ENCODE measurements around the gene ADCY2. TPM values are rescaled to one million over a fixed set of nuclear protein-coding genes. Genes with fewer than 3 reads are reported as not detected.

ADCY2 gene
- total and polyA plus RNA-seq, 2 experiments from 2014 or later = 23.8 to 74.9 TPM

GRCh38 chr5:7488734-7489133, 92.8 kb downstream of the ADCY2 start (continued):
- no peak for TF ChIP-seq REST (IDR thresholded peaks at IDR 0.05; ENCODE audit: unreplicated experiment)
- no peak for TF ChIP-seq POLR2AphosphoS5 (IDR thresholded peaks at IDR 0.05; ENCODE audit: low read depth)
- no peak for TF ChIP-seq JUNB (IDR thresholded peaks at IDR 0.05; ENCODE audit: unreplicated experiment)

- H2AFZ ChIP-seq = no peak overlapping the region
- H3K9me2 ChIP-seq (ENCODE audit: insufficient read depth) = no peaks in the 10 kb centered on the region
- no peaks in the 10 kb centered on the region for H3K36me3 ChIP-seq (ENCODE audit: insufficient read depth)
- peaks cover 98% of the 10 kb centered on the region for H3K79me2 ChIP-seq (replicated peaks; ENCODE audit: insufficient read depth)
- H3K27me3 ChIP-seq (ENCODE audit: insufficient read depth) = no peaks in the 10 kb centered on the region
- peaks cover 2% of the 10 kb centered on the region for H3K27me3 Mint-ChIP-seq (ENCODE audit: insufficient read depth, low read depth, poor library complexity)
- 0 out of 2 replicates have a peak overlapping the region, but pooled peaks have one; percentile 39 for H3K4me2 ChIP-seq
- TF ChIP-seq ETS1 (IDR thresholded peaks at IDR 0.05) = no peak
- TF ChIP-seq STAT1 (IDR thresholded peaks at IDR 0.05; ENCODE audit: unreplicated experiment) = no peak
- TF ChIP-seq CTCF (conservative IDR thresholded peaks at IDR 0.05; ENCODE audit: low read depth in 2 of 2) = no peak
- TF ChIP-seq POLR2AphosphoS5 (IDR thresholded peaks at IDR 0.05; ENCODE audit: low read depth) = no peak
- no peak for TF ChIP-seq JUNB (IDR thresholded peaks at IDR 0.05; ENCODE audit: unreplicated experiment)
- TF ChIP-seq EZH2 (IDR thresholded peaks at IDR 0.05; ENCODE audit: low read depth, unreplicated experiment) = no peak
- no peak for TF ChIP-seq CREB1 (CRISPR knock-in tag; IDR thresholded peaks at IDR 0.05; ENCODE audit: low read depth)
- TF ChIP-seq EZH2phosphoT487 (IDR thresholded peaks at IDR 0.05; ENCODE audit: unreplicated experiment) = no peak
- no peak for TF ChIP-seq NANOG (IDR thresholded peaks at IDR 0.05; ENCODE audit: borderline replicate concordance)
- TF ChIP-seq ZNF331 (CRISPR knock-in tag; IDR thresholded peaks at IDR 0.05; ENCODE audit: low read depth) = no peak
- no peak for TF ChIP-seq REST (IDR thresholded peaks at IDR 0.05; ENCODE audit: unreplicated experiment)
- TF ChIP-seq ZNF114 (CRISPR knock-in tag; IDR thresholded peaks at IDR 0.05) = no peak
- H3K9me3 Mint-ChIP-seq = peaks cover 17% of the 10 kb centered on the region
- no peaks in the 10 kb centered on the region for H3F3A ChIP-seq (replicated peaks; ENCODE audit: low read depth)
- peaks cover 44% of the 10 kb centered on the region for H3K4me1 ChIP-seq (ENCODE audit: insufficient read depth)
- peaks cover 6% of the 10 kb centered on the region for H3K4me1 Mint-ChIP-seq
- no peak overlapping the region for H3K27ac ChIP-seq (ENCODE audit: low read depth)
- H3K4me3 ChIP-seq = no peak overlapping the region
- H3K36me3 Mint-ChIP-seq (ENCODE audit: low read depth) = peaks cover 24% of the 10 kb centered on the region
- no peak for DNase-seq (ENCODE audit: low spot score)
- peak; percentile 32; the same call in 2 of the 3 replicates for ATAC-seq
- no peak overlapping the region for H3K27ac Mint-ChIP-seq
- H3K4me3 Mint-ChIP-seq = no peak overlapping the region
- peaks cover 19% of the 10 kb centered on the region for H4K20me1 ChIP-seq (replicated peaks; ENCODE audit: insufficient read depth)
Measured at GRCh38 chr5:7492371-7492770, 96.4 kb downstream of the ADCY2 start.

All from GM23338 (cell line).